Activated CD4-positive, alpha-beta T cell treated with anti-CD3 and anti-CD28 coated beads, Interleukin-2, amount 50 U/mL, for 4 hours (primary cell): ENCODE results near the gene EFCAB8.
A peak's percentile ranks its signal among the peaks of the same experiment; 100 is the strongest.
"Not testable (repeated sequence)": the region's sequence is repeated elsewhere in the genome, so short reads cannot be mapped to it uniquely, and the experiment has no call there.

Source experiments
- DNase-seq, 2 experiments: peaks; one replicate each; pipeline ENCODE4 v3.0.0-alpha.2; 2020

EFCAB8 gene

GRCh38 chr20:32959351-32960221, 100.9 kb downstream of the EFCAB8 start:
- DNase-seq = no peak

- DNase-seq = no peak
Measured at GRCh38 chr20:32960222-32960518, 101.4 kb downstream of the EFCAB8 start.

- DNase-seq = no peak
Measured at GRCh38 chr20:32960849-32961731, 102.4 kb downstream of the EFCAB8 start.

GRCh38 chr20:32962053-32962452, 103.3 kb downstream of the EFCAB8 start:
- DNase-seq = no peak

- not testable (repeated sequence) for DNase-seq
Measured at GRCh38 chr20:32962646-32963045, 103.9 kb downstream of the EFCAB8 start.

GRCh38 chr20:32963176-32963575, 104.5 kb downstream of the EFCAB8 start:
- DNase-seq = no peak

- no peak for DNase-seq
Measured at GRCh38 chr20:32964575-32964974, 105.9 kb downstream of the EFCAB8 start.

- DNase-seq = no peak
Measured at GRCh38 chr20:32965115-32965514, 106.4 kb downstream of the EFCAB8 start.

GRCh38 chr20:32965581-32966373, 107.1 kb downstream of the EFCAB8 start:
- DNase-seq = no peak

- no peak for DNase-seq
Measured at GRCh38 chr20:32966382-32966781, 107.7 kb downstream of the EFCAB8 start.

- no peak for DNase-seq
Measured at GRCh38 chr20:32966881-32967781, 108.4 kb downstream of the EFCAB8 start.

- DNase-seq = peak; percentile 39 to 45
Measured at GRCh38 chr20:32967961-32968457, 109.3 kb downstream of the EFCAB8 start.

GRCh38 chr20:32968478-32969241, 109.9 kb downstream of the EFCAB8 start:
- DNase-seq = no peak

- DNase-seq = no peak
Measured at GRCh38 chr20:32969356-32970114, 110.8 kb downstream of the EFCAB8 start.

- DNase-seq = no peak
Measured at GRCh38 chr20:32970115-32970972, 111.6 kb downstream of the EFCAB8 start.

- DNase-seq = no peak
Measured at GRCh38 chr20:32970973-32971300, 112.2 kb downstream of the EFCAB8 start.

GRCh38 chr20:32971703-32972161, 113.0 kb downstream of the EFCAB8 start:
- DNase-seq = no peak

GRCh38 chr20:32972181-32973076, 113.7 kb downstream of the EFCAB8 start:
- DNase-seq = peak; percentile 65 to 72
